HG03175 (cell line): ENCODE results near the gene ERGIC1.

Source experiments
- ATAC-seq: cut with Tn5 transposase; IDR thresholded peaks from one replicate; pipeline ENCODE4 v1.9.1; 2021; ENCODE audit warnings: mild to moderate bottlenecking, moderate library complexity; ENCODE audit not compliant: unreplicated experiment

The ERGIC1 gene

DNA sequence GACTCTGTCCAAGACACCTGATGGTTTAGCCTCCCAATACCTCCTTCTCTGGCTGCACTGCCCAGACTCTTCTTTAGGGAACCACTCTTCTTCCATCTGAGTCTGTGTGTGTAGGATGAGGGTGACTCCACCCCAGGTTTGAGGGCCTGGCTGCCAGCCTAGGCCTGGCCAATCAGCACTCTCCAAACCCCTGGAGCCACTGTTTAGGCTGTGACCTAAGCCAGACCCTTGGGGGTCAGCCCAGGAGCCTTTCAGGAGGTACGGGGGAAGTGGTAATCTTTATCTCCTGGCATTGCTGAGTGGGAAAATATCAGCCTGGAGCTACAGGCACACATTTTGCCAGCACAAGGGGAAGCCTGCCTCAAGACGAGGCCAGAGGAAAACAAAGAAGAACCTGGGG lies 6.2 kb upstream of the ERGIC1 start:
- no peak for ATAC-seq

DNA sequence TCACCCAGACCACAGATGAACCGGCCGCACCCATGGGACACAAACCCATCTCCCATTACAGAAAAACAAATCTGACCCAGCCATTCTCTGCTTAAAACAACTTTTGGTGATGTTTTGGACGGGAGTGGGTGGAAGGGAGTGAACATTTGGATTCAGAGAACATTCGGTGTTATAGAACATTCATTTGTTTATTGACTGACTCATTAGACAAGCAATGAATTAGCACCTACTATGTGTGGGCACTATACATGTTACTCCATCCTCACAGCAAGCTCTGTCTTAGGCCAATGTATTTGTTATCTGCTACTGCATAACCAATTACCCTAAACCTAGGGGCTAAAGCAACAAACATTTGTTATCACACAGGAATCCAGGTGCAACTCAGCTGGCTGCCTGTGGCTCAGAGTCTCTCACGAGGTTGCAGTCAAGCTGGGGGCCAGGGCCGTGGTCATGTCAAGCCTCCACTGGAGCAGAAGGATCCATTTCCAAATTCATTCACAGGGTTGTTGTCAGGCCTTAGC lies 5.1 kb upstream of the ERGIC1 start:
- ATAC-seq: no peak

DNA sequence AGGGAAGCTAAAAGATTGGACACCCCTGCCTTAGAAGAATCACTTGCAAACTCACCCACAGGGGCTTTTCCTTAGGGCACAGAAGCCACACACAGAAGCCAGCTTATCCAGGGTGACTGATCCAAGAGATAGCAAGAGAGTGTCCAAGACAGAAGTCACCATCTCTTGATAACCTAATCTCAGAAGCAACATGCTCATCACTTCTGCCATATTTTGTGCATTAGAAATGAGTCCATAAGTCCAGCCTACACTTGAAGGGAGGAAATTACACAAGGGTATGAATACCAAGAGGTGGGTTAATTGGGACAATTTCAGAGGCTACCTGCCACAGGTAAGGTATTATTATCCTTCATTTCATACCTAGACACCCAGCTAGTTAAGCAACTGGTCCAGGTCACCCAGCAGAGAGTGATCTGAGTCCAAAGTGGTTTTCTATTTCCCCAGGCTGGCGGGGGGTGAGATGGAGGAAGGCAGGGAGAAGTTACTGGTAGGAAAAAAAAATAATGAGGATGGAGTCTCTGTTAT lies 3.7 kb upstream of the ERGIC1 start:
- no peak for ATAC-seq

DNA sequence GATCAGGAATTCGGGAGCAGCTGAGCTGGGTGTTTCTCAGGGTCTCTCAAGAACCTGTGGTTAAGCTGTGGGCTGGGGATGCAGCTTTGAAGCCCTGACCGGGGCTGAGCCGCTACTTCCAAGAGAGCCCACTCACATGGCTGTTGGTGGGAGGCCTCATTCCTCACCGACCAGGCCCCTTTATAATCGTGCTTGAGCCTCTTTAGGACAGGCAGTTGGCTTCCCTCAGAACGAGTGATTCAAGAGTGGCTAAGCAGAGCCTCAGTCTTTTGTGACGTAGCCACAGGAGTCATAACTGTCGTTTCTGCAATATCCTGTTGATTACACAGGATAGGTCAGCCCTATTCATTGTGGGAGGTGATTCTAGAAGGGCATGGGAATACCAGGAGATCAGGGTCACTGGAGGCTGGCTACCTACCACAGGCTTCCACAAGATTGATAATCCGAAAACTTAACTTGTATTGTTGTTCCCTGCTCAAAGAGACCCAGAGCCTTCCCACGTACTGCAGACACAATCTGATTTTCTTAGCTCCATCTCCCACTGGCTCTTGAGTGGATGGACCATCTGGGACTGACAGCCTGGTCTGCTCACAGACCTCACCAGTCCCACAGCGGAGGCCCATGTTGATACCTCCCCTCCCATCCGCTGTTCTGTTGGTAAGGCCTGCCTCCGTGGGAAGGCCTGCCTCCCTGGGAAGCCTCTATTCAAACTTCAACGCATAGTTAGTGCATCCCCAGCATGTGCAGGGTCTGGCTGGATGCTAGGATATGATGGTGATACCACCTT lies 3.0 kb upstream of the ERGIC1 start:
- ATAC-seq: no peak

DNA sequence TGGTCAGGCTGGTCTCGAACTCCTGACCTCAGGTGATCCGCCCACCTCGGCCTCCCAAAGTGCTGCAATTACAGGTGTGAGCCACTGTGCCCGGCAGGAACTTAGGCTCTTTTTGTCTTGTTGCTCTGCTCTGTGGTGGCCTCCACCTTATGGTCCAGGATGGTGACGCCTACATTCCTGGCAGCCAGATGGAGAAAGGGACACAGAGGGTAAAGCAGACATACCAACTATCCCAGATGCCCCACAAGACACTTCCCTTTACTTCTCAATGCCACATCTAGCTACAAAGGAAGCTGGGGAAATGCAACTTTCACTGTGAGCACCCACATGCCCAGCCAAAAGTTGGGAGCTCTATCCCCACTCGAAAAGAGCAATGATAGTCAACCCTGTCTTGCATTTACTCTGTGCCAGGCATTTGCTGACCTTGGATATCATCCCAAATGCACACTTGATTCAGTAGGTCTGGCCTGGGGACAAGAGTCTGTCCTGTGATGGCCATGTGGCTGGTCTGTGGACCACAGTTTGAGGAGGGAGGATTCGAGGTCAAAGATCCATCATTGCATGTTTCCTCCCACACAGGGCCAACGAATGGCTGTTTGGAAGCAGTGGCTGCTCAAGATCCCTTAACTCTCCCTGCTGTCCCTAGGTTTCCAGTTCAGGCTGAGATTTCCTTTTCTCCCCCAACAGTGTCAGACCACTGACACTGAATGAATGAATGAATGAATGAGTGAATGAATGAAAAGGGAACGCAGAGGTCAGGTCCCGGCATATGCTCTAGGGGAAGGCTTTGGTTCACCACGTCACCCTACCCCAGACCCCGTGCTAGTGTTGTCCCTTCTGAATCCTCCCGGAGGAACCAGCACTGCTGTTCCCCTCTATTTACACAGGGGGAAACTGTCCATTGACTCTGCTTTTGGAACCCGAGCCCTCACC lies 1.4 kb upstream of the ERGIC1 start:
- no peak for ATAC-seq

DNA sequence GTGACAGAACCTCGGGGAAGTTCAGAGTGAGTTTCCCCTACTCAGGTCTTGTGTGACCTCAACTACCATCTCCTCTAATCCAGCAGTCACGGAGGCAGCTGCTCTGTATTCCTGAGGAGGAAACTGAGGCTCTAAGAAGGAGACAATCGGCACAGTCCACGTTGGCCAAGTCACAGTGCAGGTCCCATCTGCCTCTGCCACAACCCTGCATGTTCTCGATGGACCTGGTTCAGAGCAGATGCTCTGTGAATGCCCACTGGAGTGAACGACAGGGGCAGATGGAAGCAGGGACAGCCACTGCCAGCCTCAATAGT lies 722 bp upstream of the ERGIC1 start:
- no peak for ATAC-seq

DNA sequence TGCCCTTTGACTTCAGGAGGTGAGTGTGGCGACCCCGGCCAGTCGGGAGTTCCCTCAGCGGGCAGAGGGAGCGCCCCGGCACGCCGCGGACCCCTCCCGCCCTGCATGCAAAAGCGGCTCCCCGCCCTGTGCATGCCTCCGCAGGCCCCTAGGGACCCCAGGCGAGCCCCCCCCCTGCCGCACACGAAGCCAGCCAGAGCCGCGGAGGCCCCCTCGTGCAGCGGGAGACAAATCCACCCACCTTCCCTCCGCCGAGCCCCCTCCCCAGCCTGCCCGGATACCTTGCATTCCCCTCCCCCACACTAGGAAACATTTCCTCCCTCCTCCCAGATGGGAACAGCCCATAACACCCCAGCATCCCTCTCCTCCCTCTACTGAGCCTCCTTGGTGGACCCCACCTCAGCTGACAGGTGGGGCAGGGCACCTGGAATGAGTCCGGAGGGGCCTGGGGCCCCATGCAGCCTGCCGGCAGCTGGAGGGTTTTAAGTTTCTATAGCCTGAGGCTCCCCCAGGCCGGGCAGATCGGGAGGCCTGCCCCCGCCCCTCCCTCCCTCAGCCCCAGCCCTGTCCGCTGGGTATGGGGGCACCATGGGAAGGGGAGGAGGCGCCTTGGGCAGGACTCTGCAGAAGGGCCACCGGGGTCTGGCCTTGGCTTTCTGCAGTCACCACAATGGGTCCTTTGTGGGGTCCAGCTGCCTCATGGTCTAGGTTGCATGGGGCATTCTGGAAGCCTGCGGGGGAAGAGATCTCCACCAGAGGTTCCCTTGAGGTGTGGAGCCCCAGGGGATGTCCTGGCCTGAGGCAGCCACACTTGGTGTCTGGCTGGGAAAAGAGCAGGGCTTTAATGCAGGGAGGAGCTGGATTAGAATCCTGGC lies 601 bp downstream of the ERGIC1 start:
- ATAC-seq: peak; percentile 18

DNA sequence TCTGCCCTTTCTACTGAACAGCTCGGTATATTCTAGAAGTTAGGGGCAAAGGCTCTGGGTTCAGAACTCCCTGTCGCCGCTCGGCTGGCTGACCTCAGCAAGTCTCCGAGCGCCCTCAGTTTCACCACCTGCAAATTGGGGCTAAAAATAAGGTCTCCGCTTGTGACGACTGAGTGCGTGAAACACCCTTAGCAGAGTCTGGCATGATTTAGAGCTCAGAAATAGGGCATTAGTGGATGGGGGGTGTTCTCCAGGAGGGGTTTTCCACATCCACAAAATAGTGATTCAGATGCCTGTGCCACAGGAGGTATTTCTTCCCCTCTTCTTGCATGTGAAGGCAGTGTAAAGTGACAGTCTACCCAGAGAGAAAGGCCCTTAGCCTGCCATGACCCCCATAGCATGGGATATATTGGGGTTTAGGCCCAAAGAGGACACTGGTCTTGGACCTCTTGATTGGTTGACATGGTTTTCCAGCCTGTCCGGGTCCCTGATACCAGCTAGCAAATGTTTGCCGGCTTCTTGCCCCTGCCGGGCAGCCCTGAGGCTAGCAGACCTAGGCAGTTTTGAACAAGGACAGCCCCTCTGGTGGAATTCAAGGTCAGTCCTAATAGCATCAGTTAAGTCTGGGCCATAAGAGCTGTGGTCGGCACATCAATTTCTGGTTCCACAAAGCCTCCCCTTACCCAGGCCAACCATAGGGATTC lies 1.4 kb downstream of the ERGIC1 start:
- no peak for ATAC-seq

DNA sequence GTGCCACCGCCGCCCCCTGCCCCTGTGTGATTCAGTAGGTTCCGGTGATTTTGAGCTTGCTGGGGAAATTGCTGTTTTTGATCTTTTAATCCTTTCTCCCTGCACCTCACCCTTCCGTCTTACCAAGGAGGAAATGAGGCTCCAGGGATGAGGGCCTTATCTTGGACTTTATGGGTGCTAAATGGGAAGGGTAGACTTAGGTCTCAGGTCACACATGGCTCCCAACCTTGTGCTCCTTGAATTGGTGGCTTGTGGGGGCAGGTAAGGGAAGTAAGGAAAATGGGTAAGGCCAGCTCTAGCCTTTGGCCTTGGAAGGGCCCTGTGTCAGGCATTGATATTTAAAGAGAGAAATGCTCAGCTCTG lies 1.9 kb downstream of the ERGIC1 start:
- no peak for ATAC-seq

DNA sequence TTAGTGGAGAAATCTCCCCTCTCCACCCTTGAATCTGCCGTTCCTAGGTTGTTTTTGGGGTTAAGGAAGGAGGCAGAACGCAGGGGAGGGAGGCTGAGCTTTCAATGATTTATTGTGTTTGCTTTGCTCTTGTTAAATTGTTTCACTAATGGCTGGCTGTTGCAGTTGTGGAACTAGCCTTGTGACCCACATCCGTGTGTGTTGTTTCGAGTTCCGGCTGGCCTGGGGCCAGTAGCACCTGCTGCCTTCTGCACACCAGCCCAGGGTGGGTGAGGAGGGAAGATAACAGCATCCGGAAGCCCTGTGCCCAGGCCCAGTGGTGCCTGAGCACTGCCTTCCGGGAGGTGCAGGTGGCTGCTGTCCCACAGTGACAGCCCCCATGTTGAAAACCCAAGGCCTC lies 3.6 kb downstream of the ERGIC1 start:
- ATAC-seq: peak; percentile 82

DNA sequence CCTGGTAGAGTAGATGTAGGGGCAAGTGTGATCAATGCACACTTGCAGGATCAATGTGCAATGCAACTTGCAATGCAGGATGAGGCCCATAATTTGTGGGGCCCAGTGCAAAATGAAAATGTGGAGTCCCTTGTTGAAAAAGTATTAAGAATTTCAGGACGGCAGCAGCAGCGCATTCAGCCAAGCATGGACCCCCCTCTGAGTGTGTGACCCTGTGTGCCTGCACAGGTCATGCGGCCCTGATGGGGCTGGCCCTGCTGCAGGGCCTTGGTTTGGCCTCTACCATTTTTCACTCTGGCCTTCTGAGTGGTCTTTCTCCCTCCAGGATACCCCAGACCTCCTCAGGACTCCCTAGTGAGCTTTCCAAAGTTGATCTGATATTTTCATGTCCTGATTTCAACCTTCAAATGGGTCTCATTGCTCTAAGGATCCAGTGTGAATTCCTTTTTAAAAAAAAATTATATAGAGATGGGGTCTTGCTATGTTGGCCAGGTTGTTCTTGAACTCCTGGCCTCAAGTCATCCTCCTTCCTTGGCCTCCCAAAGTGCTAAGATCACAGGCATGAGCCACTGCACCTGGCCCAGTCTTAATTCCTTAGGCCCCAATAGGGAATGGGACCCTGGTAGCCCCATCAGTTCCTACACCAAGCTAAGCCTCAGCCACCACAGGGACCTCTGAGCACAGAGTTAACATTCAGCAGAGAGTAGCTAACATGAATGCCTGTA lies 4.3 kb downstream of the ERGIC1 start:
- no peak for ATAC-seq

DNA sequence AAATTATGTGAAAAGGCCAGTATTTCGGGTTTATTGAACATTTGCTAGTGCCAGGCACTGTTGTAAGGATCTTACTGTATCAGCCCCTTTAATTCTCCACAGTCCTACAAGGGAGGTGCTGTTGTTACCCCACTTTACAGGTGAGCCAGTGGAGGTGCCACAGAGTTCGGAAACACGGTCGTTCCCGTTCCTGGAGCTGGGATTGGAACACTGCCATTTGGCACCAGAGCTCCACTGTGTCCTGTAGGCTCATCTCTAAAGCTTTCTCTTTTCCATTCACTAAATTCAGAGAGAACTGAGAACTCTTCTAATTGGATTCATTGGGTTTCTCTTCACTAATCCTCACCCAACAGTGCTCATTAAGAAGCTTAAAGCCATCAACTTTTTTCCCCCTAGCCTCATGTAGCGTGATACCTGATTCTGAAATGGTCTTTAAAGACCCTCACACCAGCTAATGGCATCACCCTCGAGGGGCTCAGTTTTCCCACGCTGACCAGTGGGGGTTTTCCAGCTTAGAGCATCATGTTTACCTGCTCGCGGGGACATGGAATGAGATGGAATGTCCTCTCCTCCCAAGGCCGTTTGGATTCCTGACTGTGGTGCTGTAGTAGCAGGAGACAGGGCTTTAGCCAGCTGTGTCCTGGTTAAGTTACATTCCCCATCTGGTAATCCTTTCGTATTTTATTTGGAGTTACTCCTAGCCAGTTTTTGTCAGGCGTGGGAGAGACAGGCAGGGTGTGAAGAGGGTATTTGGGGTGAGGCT lies 5.8 kb downstream of the ERGIC1 start:
- no peak for ATAC-seq

DNA sequence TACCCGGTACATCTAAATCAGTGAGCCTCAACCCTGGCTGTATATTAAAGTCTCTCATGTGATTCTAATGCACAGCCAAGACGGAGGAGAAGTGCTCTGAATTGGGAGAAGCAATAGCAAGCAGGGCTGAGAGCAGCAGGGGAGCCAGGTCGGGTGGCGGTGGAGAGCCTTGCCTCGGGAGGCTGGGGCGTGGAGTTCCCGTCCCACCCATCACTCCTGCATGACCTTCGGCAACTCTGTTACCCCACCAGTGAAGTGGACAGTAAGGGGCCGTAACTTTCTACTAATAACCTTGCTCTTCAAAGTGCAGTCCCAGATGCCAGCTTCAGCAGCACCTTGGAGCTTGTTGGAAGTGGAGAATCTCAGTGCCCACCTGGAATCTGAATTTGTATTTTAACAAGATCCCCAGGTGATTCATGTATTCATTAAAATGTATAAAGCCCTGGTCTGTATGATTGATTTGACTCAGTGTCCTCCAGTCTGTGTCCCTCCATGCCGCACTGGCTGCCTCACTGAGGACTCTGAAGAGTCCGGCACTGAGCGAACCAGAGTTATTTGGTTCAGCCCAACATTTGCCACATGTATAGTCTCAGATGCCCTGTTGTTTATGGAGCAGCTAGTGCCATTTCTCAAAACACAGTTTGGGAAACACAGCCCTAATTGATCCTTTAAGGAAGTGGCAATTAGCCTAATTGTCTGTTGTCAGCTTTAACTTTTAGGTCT lies 6.5 kb downstream of the ERGIC1 start:
- no peak for ATAC-seq

DNA sequence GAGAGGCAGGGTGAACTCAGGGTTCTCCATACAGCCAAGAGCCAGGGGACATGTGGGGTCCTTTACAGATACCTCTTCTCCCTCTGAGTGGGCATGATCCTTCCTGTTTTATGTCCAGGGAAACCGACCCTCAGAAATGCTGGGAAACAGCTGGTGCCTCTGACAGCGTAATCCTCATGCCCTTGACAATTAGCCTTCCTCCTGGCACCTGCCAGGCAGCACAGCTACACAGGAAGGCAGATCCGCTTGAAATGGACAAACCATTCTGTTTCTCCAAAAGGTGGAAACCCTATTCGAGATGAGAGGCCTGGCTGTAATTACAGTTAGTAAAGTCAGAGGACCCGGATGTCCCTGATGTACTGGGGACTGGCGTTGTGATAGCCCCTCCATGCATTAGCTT lies 7.2 kb downstream of the ERGIC1 start:
- no peak for ATAC-seq

DNA sequence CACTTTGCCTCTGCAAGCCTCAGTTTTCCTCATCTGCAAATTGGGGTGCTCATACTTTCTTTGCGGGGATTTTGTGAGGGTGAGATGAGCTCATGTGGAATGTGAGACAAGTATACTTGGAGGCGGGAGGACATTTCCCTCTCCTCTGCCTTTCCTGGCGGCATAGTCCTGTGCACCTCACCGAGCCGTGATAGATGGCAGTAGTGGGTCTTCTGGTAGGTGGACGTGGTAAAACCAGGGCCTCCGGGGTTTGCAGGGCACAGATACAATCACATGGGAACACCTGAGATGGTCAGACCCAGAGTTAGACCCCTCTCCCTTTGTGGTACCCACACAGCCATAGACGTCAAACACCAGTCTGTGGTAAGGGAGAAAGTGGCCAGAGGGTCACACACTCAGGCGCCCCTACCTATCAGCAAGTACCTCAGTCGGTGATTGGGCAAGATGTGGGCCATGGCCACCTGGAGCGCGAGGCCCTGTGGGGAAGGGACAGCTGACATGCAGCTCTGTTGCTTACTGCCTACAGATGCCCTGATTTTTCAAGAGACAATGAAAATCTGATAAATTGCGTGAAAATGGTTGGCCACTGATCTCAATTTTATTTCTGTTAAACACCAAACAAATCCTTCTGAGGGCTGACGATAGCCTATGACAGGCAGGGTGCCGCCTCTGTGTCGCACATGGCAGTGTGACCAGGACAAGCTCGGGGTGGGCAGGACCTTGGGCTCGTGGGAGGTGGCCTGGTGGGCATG lies 9.9 kb downstream of the ERGIC1 start:
- ATAC-seq: no peak

DNA sequence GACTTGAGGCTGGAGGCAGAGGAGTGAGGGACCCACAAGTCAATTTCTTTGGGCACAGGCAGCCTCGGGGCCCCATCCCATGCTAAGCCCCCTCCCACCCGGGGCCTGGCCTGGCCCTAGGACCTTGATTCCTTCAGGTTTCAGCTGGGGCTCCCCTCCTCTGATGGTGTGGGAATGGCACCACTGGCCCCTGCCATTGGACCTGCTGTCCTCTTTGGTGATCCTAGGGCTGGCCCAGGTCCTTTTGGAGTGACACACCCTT lies 10.5 kb downstream of the ERGIC1 start:
- ATAC-seq: no peak

DNA sequence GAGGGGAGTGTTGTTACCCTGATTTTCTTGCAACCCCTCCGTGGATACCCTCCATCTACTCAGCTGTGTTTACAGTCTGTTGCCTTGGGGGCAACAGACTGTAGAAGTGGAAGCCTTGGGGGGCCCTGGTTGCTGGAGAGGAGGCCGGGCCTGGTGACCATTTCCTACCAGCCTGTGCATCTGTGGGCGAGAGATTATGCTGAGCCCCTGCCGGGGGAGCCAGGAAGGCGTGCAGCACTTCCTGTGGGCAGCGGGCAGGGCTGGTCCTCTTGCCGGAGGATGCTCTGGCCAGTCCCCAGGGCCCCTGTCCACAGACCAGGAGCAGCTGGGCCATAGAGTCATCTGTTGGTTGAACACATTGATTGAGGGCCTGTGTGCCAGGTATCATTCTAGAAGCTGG lies 11.1 kb downstream of the ERGIC1 start:
- ATAC-seq: no peak

DNA sequence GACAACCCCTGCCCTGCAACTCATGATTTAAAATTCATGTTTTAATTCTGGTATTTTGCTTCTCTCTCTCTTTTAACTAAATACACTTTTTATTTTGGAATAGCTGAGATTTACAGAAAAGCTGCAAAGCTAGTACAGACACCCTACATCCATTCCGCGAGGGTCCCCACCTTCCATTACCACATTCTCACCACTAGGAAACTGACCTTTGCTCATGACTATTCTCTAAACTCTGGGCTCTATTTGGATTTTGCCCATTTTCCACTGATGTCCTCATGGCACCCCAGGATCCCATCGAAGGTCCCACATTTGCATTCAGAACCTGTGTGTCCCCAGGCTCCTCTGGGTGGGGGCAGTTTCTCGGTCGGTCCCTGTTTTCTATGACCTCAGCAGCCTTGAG lies 11.5 kb downstream of the ERGIC1 start:
- ATAC-seq: no peak
